Activated CD8-positive, alpha-beta T cell treated with anti-CD3 and anti-CD28 coated beads for 36 hours (primary cell): Measurements from ENCODE around the gene RHBDF2. TPM values are rescaled to one million over a fixed set of nuclear protein-coding genes. Genes with fewer than 3 reads are reported as not detected.
A peak's percentile ranks its signal among the peaks of the same experiment; 100 is the strongest.

Experiments used
- ATAC-seq: fragments of 200-7000 bp; cut with Tn5 transposase; one replicate; pipeline ENCODE4 v1.10.0; 2021; ENCODE audit warnings: mild to moderate bottlenecking, moderate library complexity
- CTCF ChIA-PET: fragments of 350-600 bp; sonication (Branson Sonifier 250); formaldehyde crosslinking; loops from one replicate; lab custom pipeline; 2021; ENCODE audit warnings: antibody characterized with exemption; lab: Charles Lee
- POLR2A ChIA-PET: fragments of 350-600 bp; sonication (Branson Sonifier 250); formaldehyde crosslinking; loops from one replicate; lab custom pipeline; 2021; ENCODE audit warnings: antibody characterized with exemption; lab: Charles Lee
- DNase-seq: peaks from one replicate; pipeline ENCODE4 v3.0.0-alpha.2; 2020
- H3K27ac Mint-ChIP-seq: one replicate; pipeline ENCODE4 v1.8.0; 2021; ENCODE audit warnings: mild to moderate bottlenecking, mixed read lengths
- H3K27me3 Mint-ChIP-seq: one replicate; pipeline ENCODE4 v1.8.0; 2021; ENCODE audit warnings: mixed read lengths
- H3K36me3 Mint-ChIP-seq: one replicate; pipeline ENCODE4 v1.8.0; 2021; ENCODE audit warnings: low read depth, mixed read lengths
- H3K4me1 Mint-ChIP-seq: one replicate; pipeline ENCODE4 v1.8.0; 2021; ENCODE audit warnings: low read depth, mixed read lengths
- H3K4me3 Mint-ChIP-seq: one replicate; pipeline ENCODE4 v1.8.0; 2021; ENCODE audit warnings: mild to moderate bottlenecking, moderate library complexity, mixed read lengths
- H3K9me3 Mint-ChIP-seq: one replicate; pipeline ENCODE4 v1.8.0; 2021; ENCODE audit warnings: mixed read lengths
- CTCF ChIP-seq: fragments of 200-600 bp; IDR thresholded peaks from one replicate; pipeline ENCODE4 v1.8.0; 2022; ENCODE audit warnings: antibody characterized with exemption, mild to moderate bottlenecking
- intact Hi-C: fragments of 100-400 bp; cut with micrococcal nuclease; formaldehyde crosslinking; loops from one replicate; pipeline ENCODE4 v1.10.0; 2022
- total RNA-seq, 2 experiments: library from RNA; stranded (reverse); gene quantifications; one replicate each; pipeline ENCODE4 v1.2.3, GENCODE V29; 2021

RHBDF2 gene
- total RNA-seq, 2 experiments from 2014 or later = 19.9 to 20.4 TPM

GRCh38 chr17:76474238-76474637 is 27.0 kb downstream of the RHBDF2 start:
- TF ChIP-seq CTCF = no peak

GRCh38 chr17:76473541-76473985 is 27.7 kb downstream of the RHBDF2 start:
- ChIA-PET POLR2A (no interaction called here), CTCF (interaction anchor here (1.2 to 1.9 kb wide), 3 partner anchors 14 to 34 kb away, joined by 3 to 4 read pairs (median 4); no protein-coding TSS in a partner anchor)
- no peaks in the 10 kb centered on the region for H3K4me1 Mint-ChIP-seq
- no peaks in the 10 kb centered on the region for H3K27me3 Mint-ChIP-seq
- ATAC-seq (no peak), DNase-seq (peak; percentile 27)
- no peak overlapping the region for H3K4me3 Mint-ChIP-seq
- no peaks in the 10 kb centered on the region for H3K9me3 Mint-ChIP-seq
- no peak overlapping the region for H3K27ac Mint-ChIP-seq
- peaks cover 11% of the 10 kb centered on the region for H3K36me3 Mint-ChIP-seq
- peak; percentile 37 for TF ChIP-seq CTCF
- intact Hi-C loops = no loop called here

More at GRCh38 chr17:76474238-76474637, 27.0 kb downstream of the RHBDF2 start:
- Mint-ChIP-seq H3K36me3 (peaks cover 15% of the 10 kb centered on the region), H3K4me3 (no peak overlapping the region), H3K9me3 (no peaks in the 10 kb centered on the region), H3K27ac (no peak overlapping the region), H3K4me1 (no peaks in the 10 kb centered on the region), H3K27me3 (no peaks in the 10 kb centered on the region)
- ChIA-PET CTCF (interaction anchor here (1.1 to 1.6 kb wide), 5 partner anchors 15 to 48 kb away, joined by 3 to 5 read pairs (median 4); no protein-coding TSS in a partner anchor), POLR2A (interaction anchor here (1.1 kb wide), 1 partner anchor 20 kb away, joined by 3 read pairs; no protein-coding TSS in a partner anchor)
- intact Hi-C loops = no loop called here
- DNase-seq (no peak), ATAC-seq (no peak)

- H3K4me1 Mint-ChIP-seq = no peaks in the 10 kb centered on the region
- H3K27me3 Mint-ChIP-seq = no peaks in the 10 kb centered on the region
- ChIA-PET CTCF (interaction anchor here (1.9 kb wide), 1 partner anchor 35 kb away, joined by 4 read pairs; no protein-coding TSS in a partner anchor), POLR2A (no interaction called here)
- no peak for DNase-seq
- H3K36me3 Mint-ChIP-seq = peaks cover 10% of the 10 kb centered on the region
- ATAC-seq = no peak
- intact Hi-C loops = no loop called here
- no peak overlapping the region for H3K4me3 Mint-ChIP-seq
- no peaks in the 10 kb centered on the region for H3K9me3 Mint-ChIP-seq
- no peak overlapping the region for H3K27ac Mint-ChIP-seq
- no peak for TF ChIP-seq CTCF
Observed at GRCh38 chr17:76472726-76473125, 28.5 kb downstream of the RHBDF2 start.

- peaks cover 7% of the 10 kb centered on the region for H3K36me3 Mint-ChIP-seq
Observed at GRCh38 chr17:76472258-76472645, 29.0 kb downstream of the RHBDF2 start.

More at GRCh38 chr17:76472258-76472645, 29.0 kb downstream of the RHBDF2 start:
- intact Hi-C loops = no loop called here
- H3K27ac Mint-ChIP-seq = no peak overlapping the region
- H3K4me1 Mint-ChIP-seq = no peaks in the 10 kb centered on the region
- no peaks in the 10 kb centered on the region for H3K27me3 Mint-ChIP-seq
- DNase-seq = no peak
- H3K9me3 Mint-ChIP-seq = no peaks in the 10 kb centered on the region
- CTCF ChIA-PET = interaction anchor here (1.9 kb wide), 1 partner anchor 35 kb away, joined by 4 read pairs; no protein-coding TSS in a partner anchor
- no peak for TF ChIP-seq CTCF
- POLR2A ChIA-PET = no interaction called here
- H3K4me3 Mint-ChIP-seq = no peak overlapping the region
- no peak for ATAC-seq
